ENCODE data around the gene RPP14.

RPP14 gene

DNA sequence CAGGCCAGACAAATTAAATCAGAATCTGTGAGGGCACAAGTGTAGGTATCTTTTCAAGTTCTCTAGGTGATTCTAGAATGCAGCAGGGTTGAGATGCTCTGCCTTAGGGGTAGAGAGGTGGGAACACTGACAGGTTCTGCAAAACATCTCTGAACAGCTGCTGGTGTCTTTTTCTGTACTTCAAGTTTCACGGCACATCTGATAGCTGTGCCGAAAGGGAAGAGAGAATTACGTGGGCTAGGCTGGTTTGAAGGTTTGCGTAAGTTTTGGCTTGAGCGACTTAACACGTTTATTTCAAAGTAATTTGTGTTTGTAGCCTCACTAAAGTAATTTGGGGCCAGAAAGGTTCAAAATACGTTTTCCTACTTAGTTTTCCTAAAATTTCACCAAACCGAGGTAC lies 49.1 kb downstream of the RPP14 start:
- DNase-seq (ENCODE audit: low read depth in 2 of 3, low spot score in 1 of 3): no peak

DNA sequence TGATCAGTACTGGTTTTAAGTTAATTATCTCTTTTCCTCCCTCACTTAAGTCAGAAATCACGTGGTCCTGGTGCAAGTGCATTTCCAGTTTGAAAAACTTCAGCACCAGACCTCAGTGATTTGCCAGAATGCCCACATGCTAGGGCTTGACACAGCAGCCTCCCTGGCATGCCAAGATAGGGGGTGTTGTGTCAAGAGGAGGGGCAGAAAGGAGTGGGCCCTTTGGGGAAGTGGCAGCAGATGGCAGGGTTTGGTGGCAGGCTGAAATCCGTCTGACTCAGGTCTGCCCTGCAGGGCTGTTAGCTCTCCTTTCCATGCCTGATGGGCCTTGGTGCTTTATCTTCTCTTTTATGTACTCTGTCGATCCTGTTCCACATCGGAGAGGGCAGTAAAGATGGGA lies 50.0 kb downstream of the RPP14 start:
- no peak for DNase-seq (ENCODE audit: low read depth in 2 of 3, low spot score in 1 of 3)

DNA sequence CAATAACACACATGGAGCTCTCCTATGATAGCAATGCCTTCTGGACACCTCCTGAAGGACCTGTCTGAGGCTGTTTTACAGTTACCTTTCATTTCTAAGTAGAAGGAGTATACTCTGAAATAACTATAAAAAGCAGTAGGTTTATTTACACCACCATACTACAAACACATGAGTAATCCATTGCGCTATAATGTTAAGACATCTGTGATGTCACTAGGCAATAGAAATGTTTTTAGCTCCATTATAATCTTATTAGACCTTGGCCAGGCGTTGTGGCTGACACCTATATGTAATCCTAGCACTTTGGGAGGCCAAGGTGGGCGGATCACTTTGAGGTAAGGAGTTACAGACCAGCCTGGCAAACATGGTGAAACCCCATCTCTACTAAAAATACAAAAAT lies 51.4 kb downstream of the RPP14 start:
- DNase-seq (ENCODE audit: low read depth in 2 of 3, low spot score in 1 of 3): no peak

DNA sequence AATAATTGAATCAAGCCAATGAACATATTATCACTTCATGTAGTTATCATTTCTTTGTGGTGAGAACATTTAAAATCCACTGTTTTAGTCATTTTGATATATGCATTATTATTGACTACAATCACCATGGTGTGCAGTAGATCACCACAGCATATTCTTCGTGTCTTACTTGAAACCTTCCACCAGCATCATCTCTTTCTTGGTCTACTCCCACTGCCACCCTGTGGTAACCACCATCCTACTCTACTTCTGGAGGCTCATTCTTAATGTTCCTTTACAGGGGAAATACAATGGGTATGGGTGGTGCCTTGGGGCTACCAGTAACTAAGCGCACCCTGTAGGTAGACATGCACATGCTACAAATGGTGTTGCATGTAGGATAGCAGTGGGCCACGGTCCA lies 52.0 kb downstream of the RPP14 start:
- DNase-seq (ENCODE audit: low read depth in 2 of 3, low spot score in 1 of 3): no peak

DNA sequence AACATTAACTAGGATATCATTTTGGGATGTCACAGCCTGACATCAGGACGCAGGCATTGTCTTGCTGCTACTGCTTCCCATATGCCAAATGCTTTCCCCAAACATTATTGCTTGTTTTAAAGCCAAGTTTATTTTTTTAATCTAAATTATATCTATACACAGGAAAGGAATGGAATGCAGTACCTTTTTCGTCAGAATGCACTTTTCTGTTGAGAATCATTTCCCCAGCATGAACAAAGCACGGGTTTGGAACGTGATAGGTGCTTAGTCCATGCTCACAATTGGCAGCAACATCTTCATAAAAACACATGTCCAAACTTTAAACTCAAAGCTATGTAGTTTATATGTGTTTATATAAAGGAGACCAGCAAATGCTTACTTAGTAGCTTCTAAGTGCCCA lies 52.8 kb downstream of the RPP14 start:
- no peak for DNase-seq (ENCODE audit: low read depth in 2 of 3, low spot score in 1 of 3)

DNA sequence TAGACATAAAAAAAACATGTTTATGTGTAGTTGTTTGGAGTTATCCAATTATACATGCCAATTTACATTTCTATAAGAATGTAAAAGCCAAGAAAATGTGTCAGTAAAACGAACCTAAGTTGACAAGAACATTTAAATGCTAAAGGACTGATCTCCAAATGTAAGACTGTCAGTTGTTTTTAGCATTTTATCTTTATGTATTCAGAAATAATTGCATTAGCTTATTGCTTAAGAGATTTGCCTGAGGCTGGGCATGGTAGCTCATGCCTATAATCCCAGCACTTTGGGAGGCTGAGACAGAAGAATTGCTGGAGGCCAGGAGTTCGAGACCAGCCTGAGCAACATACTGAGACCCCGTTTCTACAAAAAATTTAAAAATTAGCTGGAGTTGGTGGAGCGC lies 53.6 kb downstream of the RPP14 start:
- no peak for DNase-seq (ENCODE audit: low read depth in 2 of 3, low spot score in 1 of 3)

DNA sequence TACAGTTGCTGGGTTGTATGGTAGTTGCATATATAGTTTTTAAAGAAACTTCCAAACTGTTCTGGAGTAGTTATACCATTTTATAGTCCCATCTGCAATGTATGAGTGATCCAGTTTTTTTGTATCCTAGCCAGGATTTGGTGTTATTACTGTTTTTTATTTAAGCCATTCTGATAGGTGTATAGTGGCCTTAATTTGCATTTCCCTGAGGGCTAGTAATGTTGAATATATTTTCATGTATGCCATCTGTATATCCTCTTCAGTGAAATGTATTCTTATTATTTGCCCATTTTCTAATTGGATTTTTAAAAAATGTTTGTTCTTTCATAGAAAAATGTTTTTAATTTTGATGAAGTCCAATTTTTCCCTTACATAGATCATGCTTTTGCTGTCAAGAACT lies 55.8 kb downstream of the RPP14 start:
- no peak for DNase-seq (ENCODE audit: low read depth in 2 of 3, low spot score in 1 of 3)

DNA sequence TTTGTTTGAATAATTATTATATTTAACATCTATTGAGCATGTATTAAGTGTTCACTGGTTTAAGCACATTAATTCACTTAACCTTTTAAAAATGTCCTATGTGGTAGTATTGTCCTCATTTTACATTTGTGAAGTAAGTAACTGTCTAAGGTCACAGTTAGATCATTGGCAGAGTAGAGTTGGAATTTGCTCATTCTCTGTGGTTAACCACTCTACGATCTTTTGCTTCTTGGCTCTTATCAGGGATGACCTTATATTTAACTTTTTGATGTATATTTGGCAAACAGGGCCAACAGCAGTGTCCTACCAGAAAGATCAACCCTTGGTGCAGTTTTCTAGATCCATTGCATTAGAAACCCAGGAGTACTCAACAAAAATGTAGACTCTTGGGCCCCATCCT lies 60.7 kb downstream of the RPP14 start:
- DNase-seq (ENCODE audit: low read depth in 2 of 3, low spot score in 1 of 3): no peak

DNA sequence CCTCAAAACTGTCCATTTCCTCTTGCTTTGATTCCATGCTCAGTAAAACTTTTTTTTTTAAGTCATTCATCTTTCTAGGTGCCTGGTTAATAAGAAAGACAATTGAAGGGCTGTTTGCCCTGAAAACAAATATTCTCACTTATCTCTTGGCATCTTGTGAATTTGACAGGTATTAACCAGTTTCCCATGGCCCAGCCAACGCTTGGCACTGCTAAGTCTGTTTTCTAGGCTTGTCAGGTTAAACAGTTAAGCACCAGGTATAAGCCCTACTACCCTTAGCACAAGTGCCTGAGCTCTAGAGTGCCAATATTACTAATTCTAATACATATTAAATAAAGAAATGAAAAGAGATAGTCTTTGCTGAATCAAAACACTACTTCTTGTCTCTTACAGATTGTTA lies 63.0 kb downstream of the RPP14 start:
- DNase-seq (ENCODE audit: low read depth in 2 of 3, low spot score in 1 of 3): no peak
